ENCODE measurements around the gene PTGR3. TPM values are rescaled to one million over a fixed set of nuclear protein-coding genes. Genes with fewer than 3 reads are reported as not detected.

Gene PTGR3
- total and polyA plus RNA-seq, 12 donors: 8.8 to 40.2 (median 19.3) TPM

DNA sequence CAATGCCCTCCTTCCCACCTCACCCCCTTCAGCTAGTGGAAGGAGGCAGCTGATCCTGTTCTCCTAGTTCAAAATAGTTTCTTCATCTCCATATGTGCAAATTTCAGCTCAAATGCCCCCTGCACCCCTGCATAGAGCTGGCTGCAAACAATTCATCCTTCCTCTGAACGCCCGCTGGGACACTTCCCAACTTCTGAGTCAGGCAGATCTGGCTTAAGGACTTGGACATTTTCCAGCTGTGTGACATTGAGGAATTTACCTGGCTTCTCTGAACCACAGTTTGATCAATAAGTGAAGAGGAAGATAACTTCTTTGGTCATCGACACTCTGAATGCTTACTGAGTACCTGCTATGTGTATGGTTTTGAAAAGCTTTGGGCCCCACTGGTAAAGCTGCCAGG is 23.5 kb downstream of the PTGR3 start:
- 55 to 96% (median 66%) methylated on average over 3 of the region's 3 CpGs for WGBS, 4 donors
- no peak overlapping the region for H3K4me3 ChIP-seq
- H3K9me3 ChIP-seq (replicated peaks in 1 of 3): no peaks in the 10 kb centered on the region
- no peaks in the 10 kb centered on the region for H3K4me1 ChIP-seq (replicated peaks in 1 of 2)
- DNase-seq: peak in 1 of 7 donors; percentile 18
- TF ChIP-seq, protein P1, sequence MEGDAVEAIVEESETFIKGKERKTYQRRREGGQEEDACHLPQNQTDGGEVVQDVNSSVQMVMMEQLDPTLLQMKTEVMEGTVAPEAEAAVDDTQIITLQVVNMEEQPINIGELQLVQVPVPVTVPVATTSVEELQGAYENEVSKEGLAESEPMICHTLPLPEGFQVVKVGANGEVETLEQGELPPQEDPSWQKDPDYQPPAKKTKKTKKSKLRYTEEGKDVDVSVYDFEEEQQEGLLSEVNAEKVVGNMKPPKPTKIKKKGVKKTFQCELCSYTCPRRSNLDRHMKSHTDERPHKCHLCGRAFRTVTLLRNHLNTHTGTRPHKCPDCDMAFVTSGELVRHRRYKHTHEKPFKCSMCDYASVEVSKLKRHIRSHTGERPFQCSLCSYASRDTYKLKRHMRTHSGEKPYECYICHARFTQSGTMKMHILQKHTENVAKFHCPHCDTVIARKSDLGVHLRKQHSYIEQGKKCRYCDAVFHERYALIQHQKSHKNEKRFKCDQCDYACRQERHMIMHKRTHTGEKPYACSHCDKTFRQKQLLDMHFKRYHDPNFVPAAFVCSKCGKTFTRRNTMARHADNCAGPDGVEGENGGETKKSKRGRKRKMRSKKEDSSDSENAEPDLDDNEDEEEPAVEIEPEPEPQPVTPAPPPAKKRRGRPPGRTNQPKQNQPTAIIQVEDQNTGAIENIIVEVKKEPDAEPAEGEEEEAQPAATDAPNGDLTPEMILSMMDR (IDR thresholded peaks at IDR 0.05): no peak
- TF ChIP-seq POLR2A (IDR thresholded peaks at IDR 0.05): no peak
- H3K36me3 ChIP-seq (replicated peaks in 1 of 2): no peaks in the 10 kb centered on the region
- no peaks in the 10 kb centered on the region for H3K27me3 ChIP-seq
- intact Hi-C loops (cut with DNase I): no loop called here
- H3K27ac ChIP-seq: no peak overlapping the region

DNA sequence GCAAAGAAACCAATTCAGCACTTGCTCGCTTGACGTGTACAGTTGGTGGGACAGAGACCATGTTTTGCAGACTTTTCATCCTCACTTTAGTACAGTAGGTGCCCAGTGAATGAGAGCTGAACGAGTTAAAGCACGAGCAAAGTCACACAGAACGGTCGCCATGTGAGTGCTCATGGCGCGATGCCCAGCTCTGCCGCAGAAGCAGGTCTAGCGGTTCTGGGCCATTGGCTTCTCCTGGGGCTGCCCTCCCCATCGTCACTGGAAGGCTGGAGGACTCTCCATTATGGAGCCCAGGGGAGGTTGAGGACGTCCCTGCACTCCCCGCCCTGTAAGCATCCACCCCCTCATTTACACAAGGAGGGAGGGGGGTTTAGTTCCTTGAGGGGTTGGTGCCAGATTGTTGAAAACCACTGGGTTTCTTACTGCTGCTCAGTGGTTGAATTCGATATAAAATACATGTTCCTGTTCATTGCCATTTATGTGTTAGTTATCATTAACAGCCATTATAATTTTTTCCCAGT is 24.9 kb downstream of the PTGR3 start:
- Histone ChIP-seq H3K9me3 (replicated peaks in 1 of 3) (no peaks in the 10 kb centered on the region), H3K4me1 (replicated peaks in 1 of 2) (no peaks in the 10 kb centered on the region), H3K27me3 (no peaks in the 10 kb centered on the region), H3K27ac (no peak overlapping the region), H3K36me3 (replicated peaks in 1 of 2) (no peaks in the 10 kb centered on the region), H3K4me3 (no peak overlapping the region)
- no peak for DNase-seq
- intact Hi-C loops (cut with DNase I): no loop called here
- WGBS, 4 donors: 86 to 96% (median 92%) methylated on average over 14 of the region's 14 CpGs
- TF ChIP-seq, protein P1 (IDR thresholded peaks at IDR 0.05): no peak
- TF ChIP-seq POLR2A (IDR thresholded peaks at IDR 0.05): no peak

DNA sequence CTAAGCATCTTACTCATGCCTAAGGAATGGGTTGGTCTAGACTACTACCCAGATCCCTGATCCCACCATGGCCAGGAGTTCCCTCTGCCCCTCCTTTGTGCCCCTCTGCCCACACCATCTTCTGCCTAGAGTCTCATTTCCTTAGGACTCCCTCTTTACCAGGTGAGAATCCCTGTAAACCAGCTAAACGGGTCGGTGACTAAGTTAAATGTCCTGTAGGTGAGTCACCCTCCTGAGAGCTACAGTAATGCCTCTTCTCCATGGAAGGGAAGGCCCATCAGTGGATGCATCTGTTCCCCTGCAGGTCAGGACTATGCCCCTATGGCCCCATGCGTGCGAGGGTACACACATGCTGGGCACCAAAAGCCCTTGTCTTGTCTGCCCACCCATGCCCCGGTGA is 25.4 kb downstream of the PTGR3 start:
- no peak for DNase-seq
- WGBS, 4 donors: 62 to 86% (median 79%) methylated on average over 5 of the region's 5 CpGs
- no peaks in the 10 kb centered on the region for H3K36me3 ChIP-seq (replicated peaks in 1 of 2)
- H3K4me1 ChIP-seq (replicated peaks in 1 of 2): no peaks in the 10 kb centered on the region
- intact Hi-C loops (cut with DNase I): no loop called here
- no peak overlapping the region for H3K4me3 ChIP-seq
- no peaks in the 10 kb centered on the region for H3K9me3 ChIP-seq (replicated peaks in 1 of 3)
- H3K27ac ChIP-seq: no peak overlapping the region
- TF ChIP-seq, protein P1 (IDR thresholded peaks at IDR 0.05): no peak
- TF ChIP-seq POLR2A (IDR thresholded peaks at IDR 0.05): no peak
- no peaks in the 10 kb centered on the region for H3K27me3 ChIP-seq

DNA sequence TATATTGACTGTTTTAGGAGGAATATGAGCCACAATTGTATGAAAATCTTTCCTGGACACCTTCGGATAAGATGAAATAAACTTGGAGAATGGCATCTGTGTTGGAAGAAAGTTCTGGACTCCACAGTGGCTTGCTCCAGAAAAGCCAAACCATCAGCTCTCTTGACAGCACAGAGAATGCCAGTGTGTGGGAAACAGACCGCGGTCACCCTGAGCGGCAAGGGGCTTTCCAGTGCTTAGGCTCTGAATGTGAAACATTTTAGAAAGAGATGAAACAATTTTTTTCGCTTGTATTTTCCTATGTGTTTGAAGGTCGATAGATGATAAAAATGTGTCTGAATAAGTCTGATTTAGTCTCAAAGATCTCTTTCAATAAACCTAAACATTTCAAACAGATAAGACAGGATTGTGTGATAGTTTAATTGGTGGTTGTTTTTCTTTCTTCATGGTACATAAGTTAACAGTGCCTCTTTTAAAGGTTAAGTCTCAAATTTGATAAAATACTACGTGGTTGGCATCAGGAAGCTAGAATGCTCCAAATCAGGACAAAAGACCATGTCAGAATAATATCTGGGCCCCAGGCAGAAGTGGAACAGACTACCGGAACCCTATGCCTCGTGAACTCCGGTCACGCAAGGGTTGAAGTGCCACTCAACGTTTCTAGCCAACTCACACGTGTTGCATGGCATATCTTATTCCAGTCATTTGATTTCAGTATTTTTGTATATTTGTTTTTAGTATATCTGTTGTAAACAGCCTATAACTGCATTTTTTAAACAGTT is 28.9 kb downstream of the PTGR3 start:
- DNase-seq: no peak
- intact Hi-C loops (cut with DNase I): no loop called here
- no peaks in the 10 kb centered on the region for H3K36me3 ChIP-seq (replicated peaks in 1 of 2)
- H3K4me3 ChIP-seq: no peak overlapping the region
- H3K9me3 ChIP-seq (replicated peaks in 1 of 3): no peaks in the 10 kb centered on the region
- no peak overlapping the region for H3K27ac ChIP-seq
- H3K4me1 ChIP-seq (replicated peaks in 1 of 2): no peaks in the 10 kb centered on the region
- 84 to 88% (median 87%) methylated on average over 13 of the region's 13 CpGs for WGBS, 4 donors
- no peaks in the 10 kb centered on the region for H3K27me3 ChIP-seq
- TF ChIP-seq POLR2A (IDR thresholded peaks at IDR 0.05): no peak
- TF ChIP-seq, protein P1 (IDR thresholded peaks at IDR 0.05): no peak
